ENCODE results near the gene PRKCG.
"Not testable (repeated sequence)": the region's sequence is repeated elsewhere in the genome, so short reads cannot be mapped to it uniquely, and the experiment has no call there.

PRKCG gene

GRCh38 chr19:53944933-53945332, 62.9 kb downstream of the PRKCG start:
- DNase-seq (ENCODE audit: low spot score): no peak

- no peak for DNase-seq (ENCODE audit: low spot score)
Measured at GRCh38 chr19:53945441-53945840, 63.4 kb downstream of the PRKCG start.

- DNase-seq (ENCODE audit: low spot score): no peak
Measured at GRCh38 chr19:53945998-53946397, 64.0 kb downstream of the PRKCG start.

GRCh38 chr19:53947624-53948023, 65.6 kb downstream of the PRKCG start:
- DNase-seq (ENCODE audit: low spot score): no peak

- DNase-seq (ENCODE audit: low spot score): not testable (repeated sequence)
Measured at GRCh38 chr19:53948611-53949010, 66.6 kb downstream of the PRKCG start.

- no peak for DNase-seq (ENCODE audit: low spot score)
Measured at GRCh38 chr19:53951436-53951835, 69.4 kb downstream of the PRKCG start.

- DNase-seq (ENCODE audit: low spot score): no peak
Measured at GRCh38 chr19:53951947-53952346, 70.0 kb downstream of the PRKCG start.

GRCh38 chr19:53953383-53953782, 71.4 kb downstream of the PRKCG start:
- DNase-seq (ENCODE audit: low spot score): no peak

Measured in COLO829 (cell line).